ENCODE results near the gene TUBGCP5.

DNA sequence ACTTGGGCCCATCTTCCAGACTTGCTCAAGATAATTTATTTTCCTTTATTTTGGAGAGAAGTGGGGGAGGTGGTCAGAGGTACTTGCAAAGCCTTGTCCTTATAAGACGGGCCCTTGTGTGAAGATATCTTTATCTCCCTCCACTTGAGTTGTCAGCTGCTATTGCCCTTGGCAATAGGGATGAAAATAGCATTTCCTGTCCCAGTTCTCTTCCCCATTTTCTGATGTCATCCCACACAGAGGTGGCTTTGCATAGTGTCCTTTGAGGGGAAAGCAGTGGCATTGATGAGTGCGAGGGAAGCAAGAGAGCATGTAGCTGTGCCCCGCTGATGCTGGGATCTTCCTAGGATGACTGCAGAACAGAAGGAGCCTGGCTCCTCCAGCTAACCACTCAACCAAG, 41.9 kb upstream of the TUBGCP5 start:
- TF ChIP-seq MXI1 (conservative IDR thresholded peaks at IDR 0.05; ENCODE audit: poor library complexity, severe bottlenecking) (no peak), REST (IDR thresholded peaks at IDR 0.05; ENCODE audit: borderline replicate concordance) (no peak), EP300 (conservative IDR thresholded peaks at IDR 0.05; ENCODE audit: poor library complexity, severe bottlenecking) (no peak)
